SU-DHL-6 (cell line): ENCODE results near the gene PRSS38.

Experiments
- H2AFZ ChIP-seq: fragments of 200-600 bp; sonication (generic); 2 replicates; pipeline ENCODE4 v1.6.1; 2014; ENCODE audit warnings: low read depth, mild to moderate bottlenecking, moderate library complexity, mixed read lengths, antibody characterized with exemption, low read length; ENCODE audit not compliant: severe bottlenecking
- H3F3A ChIP-seq: fragments of 200-600 bp; shearing (Covaris generic); 2 replicates; pipeline ENCODE4 v1.6.0; 2016; ENCODE audit warnings: antibody characterized with exemption, mild to moderate bottlenecking; ENCODE audit not compliant: insufficient read depth
- H3K27ac ChIP-seq: fragments of 200-600 bp; sonication (generic); 2 replicates; pipeline ENCODE4 v1.5.1; 2016; ENCODE audit warnings: low read depth, mild to moderate bottlenecking, low read length, moderate library complexity, mixed read lengths
- H3K27me3 ChIP-seq: fragments of 200-600 bp; sonication (generic), shearing (Covaris generic); 2 replicates; pipeline ENCODE4 v1.6.0; 2014; ENCODE audit warnings: mild to moderate bottlenecking, low read length
- H3K36me3 ChIP-seq: fragments of 200-600 bp; sonication (generic); 2 replicates; pipeline ENCODE4 v1.6.1; 2014; ENCODE audit warnings: mild to moderate bottlenecking, low read length, mixed read lengths
- H3K4me2 ChIP-seq: fragments of 300-600, 200-600 bp; shearing (Covaris generic), sonication (generic); 2 replicates; pipeline ENCODE4 v1.6.0; 2014; ENCODE audit warnings: low read length, low read depth, mild to moderate bottlenecking; ENCODE audit not compliant: poor library complexity, severe bottlenecking
- H3K4me3 ChIP-seq: fragments of 200-600 bp; sonication (generic); 2 replicates; pipeline ENCODE4 v1.5.1; 2014; ENCODE audit warnings: antibody characterized with exemption, low read length, mild to moderate bottlenecking, mixed read lengths; ENCODE audit not compliant: insufficient read depth, poor library complexity, severe bottlenecking
- H3K79me2 ChIP-seq: fragments of 200-600 bp; sonication (generic); 2 replicates; pipeline ENCODE4 v1.6.1; 2014; ENCODE audit warnings: mild to moderate bottlenecking, low read length, moderate library complexity; ENCODE audit not compliant: insufficient read depth
- H3K9ac ChIP-seq: fragments of 200-600 bp; sonication (generic); 2 replicates; pipeline ENCODE4 v1.7.0; 2014; ENCODE audit warnings: mild to moderate bottlenecking, low read length
- H3K9me2 ChIP-seq: fragments of 200-600 bp; sonication (generic); replicated peaks from 2 replicates; pipeline ENCODE4 v1.6.1; 2014; ENCODE audit warnings: low read length; ENCODE audit not compliant: insufficient read depth
- H3K9me3 ChIP-seq: fragments of 200-600 bp; sonication (generic); 2 replicates; pipeline ENCODE4 v1.6.1; 2014; ENCODE audit warnings: low read length, mixed read lengths; ENCODE audit not compliant: insufficient read depth
- H4K20me1 ChIP-seq: fragments of 200-600 bp; sonication (generic); 2 replicates; pipeline ENCODE4 v1.6.1; 2014; ENCODE audit warnings: low read depth, mild to moderate bottlenecking, antibody characterized with exemption, low read length, moderate library complexity, mixed read lengths
- CTCF ChIP-seq: fragments of 200-600 bp; sonication (generic); IDR thresholded peaks from one replicate; pipeline ENCODE4 v1.5.1; 2017; ENCODE audit warnings: antibody characterized with exemption, mild to moderate bottlenecking, low read length, moderate library complexity; ENCODE audit not compliant: insufficient read depth, poor library complexity, severe bottlenecking
- EZH2phosphoT487 ChIP-seq: fragments of 200-600 bp; sonication (generic), shearing (Covaris generic); conservative IDR thresholded peaks from 2 replicates; pipeline ENCODE4 v1.6.1; 2018; ENCODE audit warnings: mild to moderate bottlenecking, antibody characterized with exemption, low read length, moderate library complexity, mixed read lengths

The PRSS38 gene

GRCh38 chr1:227828786-227829185, 13.3 kb downstream of the PRSS38 start:
- Histone ChIP-seq H3F3A (no peaks in the 10 kb centered on the region), H3K79me2 (no peaks in the 10 kb centered on the region)

GRCh38 chr1:227838181-227838580, 22.7 kb downstream of the PRSS38 start:
- H4K20me1 ChIP-seq = no peaks in the 10 kb centered on the region
- no peaks in the 10 kb centered on the region for H3K36me3 ChIP-seq
- no peaks in the 10 kb centered on the region for H3K9me2 ChIP-seq
- H3K4me2 ChIP-seq = no peak overlapping the region
- no peaks in the 10 kb centered on the region for H3K9me3 ChIP-seq
- no peaks in the 10 kb centered on the region for H3K27me3 ChIP-seq
- H2AFZ ChIP-seq = no peak overlapping the region
- H3K27ac ChIP-seq = no peak overlapping the region
- no peak overlapping the region for H3K9ac ChIP-seq
- H3K79me2 ChIP-seq = no peaks in the 10 kb centered on the region
- no peak overlapping the region for H3K4me3 ChIP-seq
- H3F3A ChIP-seq = no peaks in the 10 kb centered on the region
- TF ChIP-seq CTCF (no peak), EZH2phosphoT487 (no peak)

More at GRCh38 chr1:227828786-227829185, 13.3 kb downstream of the PRSS38 start:
- H4K20me1 ChIP-seq = no peaks in the 10 kb centered on the region
- H3K9ac ChIP-seq = no peak overlapping the region
- H3K36me3 ChIP-seq = no peaks in the 10 kb centered on the region
- H3K27ac ChIP-seq = no peak overlapping the region
- H3K4me2 ChIP-seq = no peak overlapping the region
- H3K27me3 ChIP-seq = no peaks in the 10 kb centered on the region
- no peak overlapping the region for H2AFZ ChIP-seq
- no peaks in the 10 kb centered on the region for H3K9me2 ChIP-seq
- 0 out of 2 replicates have a peak, but pooled peaks cover 4% of the 10 kb centered on the region for H3K9me3 ChIP-seq
- H3K4me3 ChIP-seq = no peak overlapping the region
- TF ChIP-seq CTCF = no peak
- no peak for TF ChIP-seq EZH2phosphoT487

- Histone ChIP-seq H3K27me3 (no peaks in the 10 kb centered on the region), H3K9me2 (no peaks in the 10 kb centered on the region), H3K4me2 (no peak overlapping the region), H3K9me3 (no peaks in the 10 kb centered on the region), H3K4me3 (no peak overlapping the region), H3K27ac (no peak overlapping the region), H3F3A (no peaks in the 10 kb centered on the region), H4K20me1 (no peaks in the 10 kb centered on the region), H3K9ac (no peak overlapping the region), H2AFZ (no peak overlapping the region), H3K36me3 (no peaks in the 10 kb centered on the region), H3K79me2 (no peaks in the 10 kb centered on the region)
- TF ChIP-seq EZH2phosphoT487 (no peak), CTCF (no peak)
Observed at GRCh38 chr1:227841096-227841495, 25.6 kb downstream of the PRSS38 start.
